Germinal center (tissue), 1 donor: ENCODE data around the gene YPEL2.
"Not testable (repeated sequence)": the region's sequence is repeated elsewhere in the genome, so short reads cannot be mapped to it uniquely, and the experiment has no call there.

Source experiments
- DNase-seq: peaks from one replicate; pipeline ENCODE4 v3.0.0; 2012; ENCODE audit warnings: mixed read lengths, low spot score

YPEL2 gene

GRCh38 chr17:59331129-59331928 lies at the start of gene YPEL2:
Gene YPEL2 (plus strand): TSS chr17:59331655. CDS start chr17:59353410, 21,755 bp downstream.
- DNase-seq = peak; percentile 96

GRCh38 chr17:59284317-59284716 lies 47.1 kb upstream of the YPEL2 start:
- DNase-seq = no peak

- DNase-seq = no peak
These were observed 44.0 kb upstream of the YPEL2 start for GRCh38 chr17:59287452-59287851.

- DNase-seq = no peak
These were observed 43.6 kb upstream of the YPEL2 start for GRCh38 chr17:59287891-59288290.

- no peak for DNase-seq
These were observed 41.5 kb upstream of the YPEL2 start for GRCh38 chr17:59289981-59290301.

- not testable (repeated sequence) for DNase-seq
These were observed 41.0 kb upstream of the YPEL2 start for GRCh38 chr17:59290302-59290998.

- DNase-seq = no peak
These were observed 39.3 kb upstream of the YPEL2 start for GRCh38 chr17:59292174-59292523.

- no peak for DNase-seq
These were observed 35.3 kb upstream of the YPEL2 start for GRCh38 chr17:59296190-59296589.

- DNase-seq = no peak
These were observed 32.9 kb upstream of the YPEL2 start for GRCh38 chr17:59298521-59298920.

GRCh38 chr17:59299400-59300092 lies 31.9 kb upstream of the YPEL2 start:
- DNase-seq = no peak

- DNase-seq = no peak
These were observed 30.5 kb upstream of the YPEL2 start for GRCh38 chr17:59300941-59301340.

- no peak for DNase-seq
These were observed 26.6 kb upstream of the YPEL2 start for GRCh38 chr17:59304811-59305210.

GRCh38 chr17:59310263-59310920 lies 21.1 kb upstream of the YPEL2 start:
- DNase-seq = no peak

- DNase-seq = peak; percentile 65
These were observed 20.4 kb upstream of the YPEL2 start for GRCh38 chr17:59311051-59311468.

GRCh38 chr17:59311521-59311920 lies 19.9 kb upstream of the YPEL2 start:
- not testable (repeated sequence) for DNase-seq

GRCh38 chr17:59315866-59316265 lies 15.6 kb upstream of the YPEL2 start:
- no peak for DNase-seq

GRCh38 chr17:59327121-59327980 lies 4.1 kb upstream of the YPEL2 start:
- DNase-seq = no peak

GRCh38 chr17:59327981-59328290 lies 3.5 kb upstream of the YPEL2 start:
- no peak for DNase-seq

- no peak for DNase-seq
These were observed 2.9 kb upstream of the YPEL2 start for GRCh38 chr17:59328601-59329000.

GRCh38 chr17:59329176-59330052 lies 2.0 kb upstream of the YPEL2 start:
- DNase-seq = peak; percentile 65
